ENCODE measurements around the gene WNT6.
"Not testable (repeated sequence)": the region's sequence is repeated elsewhere in the genome, so short reads cannot be mapped to it uniquely, and the experiment has no call there.

Gene WNT6

GRCh38 chr2:218830526-218831306 lies 28.9 kb upstream of the WNT6 start:
- DNase-seq = no peak

DNA sequence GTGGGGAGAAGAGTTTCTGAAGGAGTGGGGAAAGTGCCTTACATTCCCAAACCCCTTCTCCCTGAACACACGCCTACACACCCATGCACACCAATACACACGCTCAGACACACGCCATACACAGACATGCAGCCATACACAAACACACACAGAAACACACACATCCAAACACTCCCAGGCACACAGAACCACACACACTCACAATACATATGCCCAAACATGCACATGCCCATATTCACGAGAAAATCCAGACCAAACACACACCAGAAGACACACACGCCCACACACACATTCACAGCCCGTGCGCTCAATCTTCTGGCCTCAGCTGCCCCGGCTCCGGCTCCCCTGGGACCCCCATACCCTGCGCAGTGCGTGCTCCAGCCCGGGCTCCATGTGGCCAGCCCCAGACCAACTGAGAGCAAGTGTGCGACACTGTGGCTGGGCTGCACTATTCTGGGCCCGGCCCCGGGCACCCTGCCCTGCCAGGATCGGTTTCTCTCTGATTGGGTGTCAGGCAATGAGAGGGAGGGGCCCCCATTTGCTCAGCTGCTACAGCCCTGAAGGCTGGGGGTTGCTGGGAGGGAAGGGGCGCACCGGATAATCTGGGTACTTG lies 28.1 kb upstream of the WNT6 start, which contains the start of gene PRKAG3:
Gene PRKAG3, minus strand, starts transcription at position 426 of the 613 bp plus-strand sequence.
- DNase-seq = no peak

GRCh38 chr2:218832081-218832480 lies 27.5 kb upstream of the WNT6 start:
- DNase-seq = no peak

GRCh38 chr2:218832520-218832919 lies 27.1 kb upstream of the WNT6 start:
- DNase-seq = peak; percentile 55

DNA sequence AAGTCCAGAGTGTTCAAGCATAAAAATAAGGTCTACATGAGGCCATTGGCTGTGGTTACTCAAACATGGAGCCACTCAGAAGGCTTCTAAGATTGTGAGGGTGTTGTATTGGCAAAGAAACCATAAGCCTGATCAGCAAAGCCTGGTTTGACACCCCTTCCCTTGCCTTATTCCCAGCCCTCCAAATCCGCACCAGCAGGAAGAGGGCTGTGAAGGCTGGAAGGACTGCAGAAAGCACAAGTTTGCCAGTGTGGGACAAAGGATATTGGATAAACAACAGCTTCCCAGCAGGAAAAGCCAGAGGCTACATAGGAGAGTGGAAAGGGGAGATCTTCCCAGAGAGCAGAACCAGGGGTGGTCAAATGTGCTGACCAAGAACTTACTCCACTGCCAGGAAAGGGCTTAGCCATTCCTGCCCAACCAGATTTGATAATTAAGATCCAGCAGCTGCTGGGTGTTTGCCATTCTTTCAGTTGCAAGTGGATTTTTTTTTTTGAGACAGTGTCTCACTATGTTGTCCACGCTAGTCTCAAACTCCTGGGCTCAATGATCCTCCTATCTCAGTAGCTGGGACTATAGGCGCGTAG lies 26.5 kb upstream of the WNT6 start:
- no peak for DNase-seq

DNA sequence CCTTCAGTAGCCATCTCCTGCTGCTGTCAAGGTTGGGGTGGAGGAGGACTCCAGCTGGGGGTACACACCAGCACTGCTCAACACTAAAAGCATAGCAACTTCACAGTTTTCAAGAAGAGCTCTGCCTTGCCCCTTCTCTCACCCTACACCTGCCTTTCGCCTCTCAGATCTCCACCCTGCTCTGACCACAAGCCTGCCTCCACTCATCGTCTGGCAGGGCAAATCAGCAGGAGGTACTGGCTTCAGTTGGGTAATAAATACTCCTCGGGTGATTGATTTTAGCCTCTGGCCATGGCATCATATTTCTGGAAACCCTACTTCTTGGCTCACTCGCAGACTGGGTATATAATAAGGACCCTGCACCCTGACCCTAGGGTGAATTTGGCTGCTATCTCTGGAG lies 24.9 kb upstream of the WNT6 start:
- DNase-seq = no peak

DNA sequence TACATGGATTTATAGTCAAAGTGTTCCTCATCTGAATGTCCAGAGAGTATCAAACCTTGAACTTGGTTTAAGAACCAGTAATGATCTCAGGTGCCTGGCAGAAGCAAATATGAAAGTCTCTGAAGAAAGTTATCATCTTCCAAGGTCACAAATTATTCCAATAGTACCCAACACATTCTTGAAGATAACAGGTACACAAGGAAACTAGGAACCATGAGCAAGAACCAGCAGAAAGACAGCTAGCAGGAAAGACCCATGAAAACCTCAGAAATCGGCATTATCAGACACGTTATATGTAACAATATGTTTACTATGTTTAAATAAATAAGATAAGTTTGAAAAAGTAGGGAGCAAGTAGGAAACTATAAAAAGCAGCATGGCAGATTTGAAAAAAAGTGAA lies 22.1 kb upstream of the WNT6 start:
- no peak for DNase-seq

- peak; percentile 41 for DNase-seq
Observed at GRCh38 chr2:218839430-218839829, 20.2 kb upstream of the WNT6 start.

- no peak for DNase-seq
Observed at GRCh38 chr2:218839888-218840287, 19.7 kb upstream of the WNT6 start.

DNA sequence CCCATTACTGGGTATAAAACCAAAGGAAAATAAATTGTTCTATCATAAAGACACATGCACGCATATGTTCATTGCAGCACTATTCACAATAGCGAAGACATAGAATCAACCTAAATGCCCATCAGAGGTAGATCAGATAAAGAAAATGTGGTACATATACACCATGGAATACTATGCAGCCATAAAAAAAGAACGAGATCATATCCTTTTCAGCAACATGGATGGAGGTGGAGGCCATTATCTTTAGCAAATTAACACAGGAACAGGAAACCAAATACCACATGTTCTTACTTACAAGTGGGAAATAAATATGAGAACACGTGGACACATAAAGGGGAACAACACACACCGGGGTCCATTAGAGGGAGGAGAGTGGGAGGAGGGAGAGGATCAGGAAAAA lies 15.3 kb upstream of the WNT6 start:
- DNase-seq = not testable (repeated sequence)

- not testable (repeated sequence) for DNase-seq
Observed at GRCh38 chr2:218846963-218847362, 12.6 kb upstream of the WNT6 start.

GRCh38 chr2:218849721-218850120 lies 9.9 kb upstream of the WNT6 start:
- DNase-seq = no peak

DNA sequence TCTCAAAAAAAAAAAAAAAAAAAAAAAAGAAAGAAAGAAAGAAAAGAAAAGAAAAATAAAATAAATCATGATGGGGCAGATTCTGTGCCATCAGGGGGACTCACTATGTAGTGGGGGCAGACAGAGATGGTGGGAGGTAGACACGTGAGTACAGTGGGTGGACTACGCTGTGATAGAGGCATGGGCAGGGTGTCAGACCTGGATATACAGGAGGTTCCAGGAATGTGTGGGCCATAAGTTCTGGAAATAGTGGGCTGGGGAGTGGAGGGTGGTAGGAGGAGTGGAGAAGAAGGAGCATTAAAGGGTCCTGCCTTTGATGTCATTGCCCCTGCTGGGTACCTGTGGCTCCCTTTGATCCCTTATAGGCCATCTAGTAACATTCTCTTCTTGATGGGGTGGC lies 8.8 kb upstream of the WNT6 start:
- DNase-seq = no peak

DNA sequence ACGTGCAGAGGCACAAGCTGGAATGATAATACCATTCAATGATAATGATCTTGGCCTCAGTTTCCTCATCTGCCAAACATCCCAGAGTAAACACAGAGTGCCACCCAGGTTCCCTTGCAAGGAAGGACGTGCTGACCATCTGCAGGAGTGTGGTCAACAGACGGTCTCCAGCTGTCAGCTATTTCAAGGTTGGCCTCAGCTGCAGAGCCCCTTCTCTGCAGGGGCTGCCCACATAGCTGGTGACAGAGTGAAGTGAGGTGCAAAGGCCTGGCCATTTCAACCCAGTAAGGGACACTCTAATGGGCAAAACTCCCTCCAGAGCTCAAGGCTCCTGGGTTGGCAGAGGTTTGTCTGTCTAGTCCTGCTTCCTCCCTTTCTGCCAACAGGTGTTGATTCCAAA lies 8.3 kb upstream of the WNT6 start:
- DNase-seq = no peak

- DNase-seq = peak; percentile 36
Observed at GRCh38 chr2:218852911-218853667, 6.5 kb upstream of the WNT6 start.

DNA sequence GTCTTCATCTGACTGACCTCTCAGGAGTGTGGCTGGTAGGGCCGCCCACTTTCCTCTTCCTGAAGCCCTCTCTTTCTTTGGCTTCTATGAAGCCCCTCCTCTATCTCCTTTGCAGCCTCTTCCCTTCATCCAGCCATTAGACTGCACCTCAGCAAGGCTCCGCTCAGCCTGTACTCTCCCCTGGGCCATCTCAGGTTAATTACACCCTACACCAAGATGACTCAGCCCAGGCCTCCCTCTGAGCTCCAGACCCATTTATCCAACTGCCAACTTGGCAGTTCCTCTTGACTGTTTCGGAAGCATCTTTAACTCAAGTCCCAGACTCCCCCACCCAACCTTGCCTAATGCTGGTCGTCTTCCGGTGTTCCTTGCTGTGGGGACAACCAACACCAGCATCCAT lies 5.8 kb upstream of the WNT6 start:
- DNase-seq = no peak

DNA sequence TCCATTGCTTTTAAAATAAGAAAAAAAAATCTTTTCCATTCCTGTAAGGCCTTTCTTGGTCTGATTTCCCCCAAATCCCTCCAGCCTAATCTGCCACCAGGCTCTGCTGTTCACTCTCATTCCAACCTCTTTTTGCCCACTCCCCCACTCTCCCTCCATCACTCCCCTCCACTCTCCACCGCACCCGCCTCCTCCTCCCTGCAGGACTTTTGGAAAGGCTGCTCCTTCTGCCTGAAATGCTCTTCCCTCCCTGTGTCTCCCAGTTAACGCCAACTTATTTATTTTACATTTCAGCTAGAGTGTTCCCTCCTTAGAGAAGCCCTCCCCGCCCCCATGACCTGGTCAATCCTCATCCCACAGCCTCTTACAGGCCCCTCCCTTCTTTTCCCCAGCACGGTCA lies 4.7 kb upstream of the WNT6 start:
- no peak for DNase-seq

DNA sequence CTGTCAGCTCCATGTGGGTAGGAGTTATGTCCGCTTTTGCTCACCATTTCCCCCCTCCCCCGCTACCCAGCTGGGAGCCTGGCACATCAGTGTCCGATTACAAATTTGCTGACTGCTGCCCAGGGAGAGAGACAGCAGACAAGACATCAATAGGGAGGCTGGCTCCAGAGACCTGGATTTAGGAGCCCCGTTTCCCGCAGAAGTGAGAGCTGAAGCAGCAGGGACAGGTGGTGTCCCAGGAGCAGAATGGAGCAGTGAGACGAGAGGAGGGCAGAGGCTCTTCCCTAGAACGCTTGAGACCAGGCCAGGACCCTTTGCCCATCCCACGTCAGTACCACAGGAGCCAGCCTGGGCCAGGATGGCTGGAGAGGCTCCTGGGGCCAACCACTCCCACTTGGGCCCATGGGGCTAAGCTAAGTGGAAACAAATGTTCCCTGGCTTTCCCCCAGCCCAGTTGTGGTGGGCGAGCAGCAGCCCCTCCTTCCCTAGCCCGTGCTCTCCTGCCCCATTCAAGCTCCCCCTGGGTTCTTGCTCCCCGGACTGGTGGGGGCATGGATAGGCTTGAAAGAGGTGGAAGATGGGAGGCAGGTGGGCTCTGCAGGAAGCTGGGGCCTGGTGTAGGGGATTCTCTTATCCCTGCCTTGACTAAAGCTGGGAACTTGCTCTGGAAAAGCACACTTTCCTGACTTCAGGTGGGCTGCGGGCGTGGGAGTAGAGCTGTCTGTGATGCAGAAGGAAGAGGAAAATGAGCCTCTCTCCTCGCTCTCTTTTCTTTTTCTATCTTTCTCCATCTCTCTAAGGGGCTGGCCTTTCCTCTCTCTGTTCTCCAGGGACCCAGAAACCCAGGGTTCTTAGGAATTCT lies 4.1 kb upstream of the WNT6 start:
- no peak for DNase-seq

- no peak for DNase-seq
Observed at GRCh38 chr2:218856167-218856895, 3.3 kb upstream of the WNT6 start.

DNA sequence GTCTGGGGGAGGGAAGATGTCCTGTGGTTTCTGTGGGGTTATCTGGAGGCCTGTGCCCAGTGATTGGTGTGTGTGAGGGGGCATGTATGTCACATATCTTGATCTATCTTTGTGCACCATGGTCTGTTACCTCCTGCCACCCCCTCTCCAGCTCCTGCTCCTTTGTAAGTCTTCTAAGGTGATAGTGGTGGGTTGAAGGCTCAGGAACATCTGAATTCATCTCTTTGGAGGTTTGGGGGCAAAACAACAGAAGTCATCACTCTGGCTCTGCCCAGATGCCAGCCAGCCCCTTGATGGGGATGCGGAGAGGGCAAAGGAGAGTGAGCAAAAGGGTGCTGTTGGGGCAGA lies 2.7 kb upstream of the WNT6 start:
- DNase-seq = no peak

- DNase-seq = no peak
Observed at GRCh38 chr2:218857371-218858137, 2.1 kb upstream of the WNT6 start.
